Subcutaneous abdominal adipose tissue (tissue), 5 donors: ENCODE measurements around the gene RPA3.
"Not testable (repeated sequence)": the region's sequence is repeated elsewhere in the genome, so short reads cannot be mapped to it uniquely, and the experiment has no call there.

Source experiments
- H3K27ac ChIP-seq: one replicate; pipeline ENCODE4 v1.7.0; 2013; ENCODE audit warnings: low read depth, mild to moderate bottlenecking, inconsistent platforms, low read length, moderate library complexity
- H3K27me3 ChIP-seq, 5 donors: one replicate each; pipeline ENCODE4 v1.7.0; 2013; ENCODE audit warnings: low read length in 5 of 5, inconsistent platforms in 1 of 5; ENCODE audit not compliant: control insufficient read depth in 5 of 5, insufficient read depth in 4 of 5
- H3K36me3 ChIP-seq, 5 donors: one replicate each; pipeline ENCODE4 v1.7.0; 2013; ENCODE audit warnings: low read length in 5 of 5; ENCODE audit not compliant: control insufficient read depth in 5 of 5, insufficient read depth in 5 of 5
- H3K4me1 ChIP-seq, 5 donors: one replicate each; pipeline ENCODE4 v1.7.0; 2013; ENCODE audit warnings: low read length in 5 of 5, mild to moderate bottlenecking in 3 of 5, moderate library complexity in 1 of 5; ENCODE audit not compliant: control insufficient read depth in 5 of 5, insufficient read depth in 5 of 5
- H3K4me3 ChIP-seq, 5 donors: one replicate each; pipeline ENCODE4 v1.7.0; 2013; ENCODE audit warnings: low read length in 5 of 5, low read depth in 1 of 5
- H3K9ac ChIP-seq, 5 donors: one replicate each; pipeline ENCODE4 v1.7.0; 2013; ENCODE audit warnings: low read length in 5 of 5, mild to moderate bottlenecking in 4 of 5, moderate library complexity in 3 of 5
- H3K9me3 ChIP-seq, 5 donors: one replicate each; pipeline ENCODE4 v1.7.0; 2013; ENCODE audit warnings: low read length in 5 of 5; ENCODE audit not compliant: control insufficient read depth in 5 of 5
- donor health status: healthy.
- donor health status: healthy.
- donor health status: healthy.
- donor health status: healthy.
- donor health status: healthy.

Gene RPA3

DNA sequence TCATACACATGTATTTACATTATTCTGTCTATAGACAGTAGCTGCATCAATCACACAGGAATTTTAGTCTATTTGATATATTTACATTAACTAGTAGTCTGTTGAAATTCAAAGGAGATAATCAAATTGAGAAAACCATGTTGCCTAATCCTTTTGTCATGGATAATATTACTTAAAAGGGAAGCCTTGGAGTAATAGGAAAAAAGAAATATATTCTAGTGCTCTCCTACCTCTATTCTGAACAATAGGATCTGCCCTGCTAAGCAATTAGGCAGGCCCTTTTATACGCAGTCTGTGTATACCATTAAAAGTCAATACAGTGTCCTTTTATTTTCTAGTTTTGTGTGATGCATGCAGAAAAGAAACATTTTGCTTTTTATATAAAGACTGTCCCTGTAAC lies 53.4 kb downstream of the RPA3 start:
- H3K27ac ChIP-seq = no peak overlapping the region
- H3K4me1 ChIP-seq = no peaks in the 10 kb centered on the region
- no peaks in the 10 kb centered on the region for H3K9me3 ChIP-seq
- H3K27me3 ChIP-seq = no peaks in the 10 kb centered on the region
- no peak overlapping the region for H3K4me3 ChIP-seq
- H3K9ac ChIP-seq = no peak overlapping the region
- H3K36me3 ChIP-seq = no peaks in the 10 kb centered on the region

DNA sequence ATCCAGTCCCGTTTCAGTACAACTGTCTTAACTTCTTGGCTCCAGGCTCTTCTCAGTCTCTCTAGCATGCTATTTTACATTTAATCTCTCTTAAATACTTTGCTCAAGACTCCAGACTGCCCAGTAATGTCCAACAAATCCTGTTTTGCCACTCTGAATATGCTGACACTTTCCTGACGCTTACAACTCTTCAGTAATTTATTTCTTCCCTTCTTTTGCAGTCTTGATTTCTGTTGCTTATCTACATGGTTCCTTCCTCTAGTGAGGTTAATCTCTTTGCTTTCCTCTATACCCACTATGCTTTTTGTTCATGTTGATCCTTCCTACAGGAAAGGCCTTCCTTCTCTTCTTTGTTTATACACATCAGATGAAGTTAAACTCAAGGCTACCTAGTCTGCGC lies 54.1 kb downstream of the RPA3 start:
- Histone ChIP-seq H3K4me3 (no peak overlapping the region), H3K4me1 (no peaks in the 10 kb centered on the region), H3K27ac (peak overlapping the region; percentile 2), H3K9me3 (no peaks in the 10 kb centered on the region), H3K9ac (no peak overlapping the region), H3K36me3 (no peaks in the 10 kb centered on the region), H3K27me3 (no peaks in the 10 kb centered on the region)

DNA sequence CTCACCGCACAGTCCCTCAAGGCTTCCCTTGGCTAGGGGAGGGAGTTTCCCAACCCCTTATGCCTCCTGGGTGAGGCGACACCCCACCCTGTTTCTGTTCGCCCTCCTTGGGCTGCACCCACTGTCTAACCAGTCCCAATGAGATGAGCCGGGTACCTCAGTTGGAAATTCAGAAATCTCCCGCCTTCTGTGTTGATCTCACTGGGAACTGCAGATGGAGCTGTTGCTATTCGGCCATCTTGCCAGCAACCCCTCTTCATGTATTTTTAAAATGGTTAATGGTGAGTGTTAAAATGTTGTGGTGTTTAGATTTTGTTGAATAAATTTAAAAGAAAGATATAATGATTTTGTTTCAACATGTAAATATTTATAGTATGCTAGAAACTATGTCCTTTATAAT lies 55.9 kb downstream of the RPA3 start:
- Histone ChIP-seq H3K4me3 (peak overlapping the region in 2 of 5 donors; percentile 35 to 36), H3K27ac (no peak overlapping the region), H3K9ac (no peak overlapping the region), H3K27me3 (no peaks in the 10 kb centered on the region), H3K9me3 (no peaks in the 10 kb centered on the region), H3K36me3 (no peaks in the 10 kb centered on the region), H3K4me1 (no peaks in the 10 kb centered on the region)

DNA sequence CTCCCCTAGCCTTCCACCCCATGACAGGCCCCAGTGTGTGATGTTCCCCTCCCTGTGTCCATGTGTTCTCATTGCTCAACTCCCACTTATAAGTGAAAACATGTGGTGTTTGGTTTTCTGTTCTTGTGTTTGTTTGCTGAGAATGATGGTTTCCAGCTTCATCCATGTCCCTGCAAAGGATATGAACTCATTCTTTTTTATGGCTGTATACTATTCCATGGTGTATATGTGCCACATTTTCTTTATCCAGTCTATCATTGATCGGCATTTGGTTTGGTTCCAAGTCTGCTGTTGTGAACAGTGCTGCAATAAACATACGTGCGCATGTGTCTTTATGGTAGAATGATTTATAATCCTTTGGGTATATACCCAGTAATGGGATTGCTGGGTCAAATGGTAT lies 61.9 kb downstream of the RPA3 start:
- H3K4me3 ChIP-seq, H3K36me3 ChIP-seq, H3K27ac ChIP-seq, H3K27me3 ChIP-seq, H3K9ac ChIP-seq, H3K9me3 ChIP-seq, H3K4me1 ChIP-seq: not testable (repeated sequence)

DNA sequence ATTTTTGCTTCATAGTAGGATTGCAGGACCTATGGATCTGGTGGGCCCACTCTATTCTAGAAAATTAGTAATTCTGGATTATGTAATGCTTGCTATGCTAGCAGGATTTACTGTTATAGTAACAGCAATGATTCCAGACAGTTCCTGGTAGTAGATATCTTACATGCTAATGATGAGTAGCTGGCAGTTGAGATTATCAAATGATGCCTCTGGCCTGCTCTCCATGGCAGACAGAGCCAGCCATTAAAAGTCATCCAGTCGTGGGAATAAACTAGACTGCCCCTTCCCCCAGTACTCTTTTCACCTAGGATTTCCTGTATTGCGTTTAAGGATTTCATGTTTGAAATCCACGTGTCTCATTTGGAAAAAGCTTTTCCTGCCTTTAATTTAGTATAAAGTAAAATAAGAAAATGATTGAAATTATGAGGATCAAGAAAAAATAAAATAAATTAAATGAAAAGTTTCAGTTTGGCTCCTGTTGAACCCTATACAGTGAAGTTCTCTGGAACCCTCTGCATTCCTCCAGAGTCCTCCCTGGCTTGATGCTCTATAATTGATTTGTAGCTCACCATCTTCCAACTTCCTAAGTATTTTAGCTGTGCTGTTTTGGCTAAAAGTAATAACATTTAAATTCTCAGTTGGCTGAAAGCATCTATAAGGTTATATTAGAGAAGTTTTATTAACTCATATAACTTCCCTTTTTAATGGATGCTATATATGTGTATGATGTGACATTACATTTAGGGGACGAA lies 63.3 kb downstream of the RPA3 start:
- Histone ChIP-seq H3K36me3 (no peaks in the 10 kb centered on the region), H3K9me3 (no peaks in the 10 kb centered on the region), H3K27ac (no peak overlapping the region), H3K9ac (no peak overlapping the region), H3K4me3 (no peak overlapping the region), H3K4me1 (peaks cover 0 to 7% (median 0%) of the 10 kb centered on the region in 5 donors), H3K27me3 (no peaks in the 10 kb centered on the region)

DNA sequence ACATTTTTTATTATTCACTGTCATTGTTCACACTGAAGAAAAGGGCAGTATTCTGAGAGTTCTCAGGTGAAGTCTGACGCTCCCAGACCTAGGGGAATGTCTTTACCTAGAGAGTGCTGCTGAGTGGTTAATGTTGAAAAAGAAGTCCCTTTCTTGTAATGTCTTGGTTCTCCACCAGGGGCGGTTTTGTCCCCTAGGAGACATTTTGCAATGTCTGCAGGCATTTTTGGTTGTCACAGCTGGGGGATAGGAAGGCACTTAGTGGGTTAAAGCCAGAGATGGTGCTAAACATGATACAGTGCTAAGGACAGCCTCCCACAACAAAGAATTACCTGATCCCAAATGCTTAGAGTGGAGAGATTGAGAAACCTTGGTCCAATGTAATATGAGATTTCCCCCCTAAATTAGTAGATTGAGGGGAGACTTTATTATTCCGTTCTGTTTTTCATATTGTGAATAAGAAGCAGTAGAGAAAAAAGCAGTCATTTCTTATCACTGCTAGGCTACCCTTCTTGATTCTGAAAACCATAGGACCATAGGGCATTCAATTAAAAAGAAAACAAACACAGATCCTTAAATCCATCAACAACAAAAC lies 64.7 kb downstream of the RPA3 start:
- H3K9me3 ChIP-seq = no peaks in the 10 kb centered on the region
- no peaks in the 10 kb centered on the region for H3K27me3 ChIP-seq
- no peak overlapping the region for H3K9ac ChIP-seq
- H3K4me3 ChIP-seq = no peak overlapping the region
- no peaks in the 10 kb centered on the region for H3K36me3 ChIP-seq
- H3K4me1 ChIP-seq = peaks cover 0 to 7% (median 0%) of the 10 kb centered on the region in 5 donors
- no peak overlapping the region for H3K27ac ChIP-seq

DNA sequence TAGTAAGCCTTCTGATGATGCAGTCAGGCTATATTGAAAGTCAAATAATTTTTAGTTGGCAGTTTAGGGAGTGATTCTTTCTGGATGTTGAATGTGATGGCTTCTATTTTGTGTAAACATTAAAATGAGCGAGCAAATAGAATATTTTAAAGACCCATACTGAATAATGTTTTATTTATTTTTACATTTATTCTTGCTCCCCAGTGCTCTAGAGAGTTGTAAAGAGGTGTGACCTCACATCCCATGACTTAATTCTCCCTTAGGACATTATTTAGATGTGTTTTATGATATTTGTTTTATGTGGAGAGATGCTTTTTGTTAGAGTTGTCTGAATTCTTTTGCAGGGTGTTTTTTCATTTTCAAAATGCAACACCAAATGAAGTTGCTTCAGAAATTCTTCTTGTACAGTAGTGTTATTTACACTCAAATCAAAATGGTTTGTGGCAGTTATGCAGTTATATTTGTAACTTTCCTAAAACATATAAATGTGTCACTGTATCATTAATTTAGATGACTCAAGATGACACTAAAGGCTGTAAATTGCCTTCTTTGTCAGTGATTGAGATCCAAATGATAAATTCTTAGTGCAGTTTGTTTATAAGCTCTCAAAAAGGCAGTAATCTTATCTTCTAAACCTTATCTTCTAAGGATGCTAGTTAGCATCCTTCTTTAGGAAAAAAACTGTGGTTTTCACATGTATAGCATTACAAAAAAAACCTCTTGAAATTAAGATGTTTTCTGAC lies 65.4 kb downstream of the RPA3 start:
- Histone ChIP-seq H3K27ac (no peak overlapping the region), H3K4me3 (no peak overlapping the region), H3K4me1 (peaks cover 0 to 7% (median 0%) of the 10 kb centered on the region in 5 donors), H3K9me3 (no peaks in the 10 kb centered on the region), H3K9ac (no peak overlapping the region), H3K27me3 (no peaks in the 10 kb centered on the region), H3K36me3 (no peaks in the 10 kb centered on the region)

DNA sequence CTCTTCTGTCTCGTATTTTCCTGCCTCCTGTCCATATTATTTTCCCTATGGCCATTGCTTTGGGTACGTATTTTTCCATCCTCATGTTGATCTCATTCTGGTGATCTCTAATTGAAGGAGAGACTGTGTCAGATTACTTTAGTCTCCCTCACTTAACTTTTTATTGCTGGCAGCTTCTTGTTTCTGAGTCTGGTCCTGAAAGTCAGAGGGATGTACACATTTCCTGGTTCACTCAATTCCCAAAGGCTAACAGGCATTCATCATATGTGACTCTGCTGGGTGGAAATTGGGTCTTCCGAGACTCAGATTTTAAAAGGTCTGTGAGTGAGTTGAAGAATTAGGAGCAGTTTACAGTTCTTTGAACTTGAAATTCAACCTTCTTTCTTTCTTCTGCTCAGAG lies 66.9 kb downstream of the RPA3 start:
- Histone ChIP-seq H3K36me3 (no peaks in the 10 kb centered on the region), H3K4me1 (peaks cover 0 to 7% (median 0%) of the 10 kb centered on the region in 5 donors), H3K9me3 (no peaks in the 10 kb centered on the region), H3K9ac (no peak overlapping the region), H3K27ac (no peak overlapping the region), H3K4me3 (no peak overlapping the region), H3K27me3 (no peaks in the 10 kb centered on the region)

DNA sequence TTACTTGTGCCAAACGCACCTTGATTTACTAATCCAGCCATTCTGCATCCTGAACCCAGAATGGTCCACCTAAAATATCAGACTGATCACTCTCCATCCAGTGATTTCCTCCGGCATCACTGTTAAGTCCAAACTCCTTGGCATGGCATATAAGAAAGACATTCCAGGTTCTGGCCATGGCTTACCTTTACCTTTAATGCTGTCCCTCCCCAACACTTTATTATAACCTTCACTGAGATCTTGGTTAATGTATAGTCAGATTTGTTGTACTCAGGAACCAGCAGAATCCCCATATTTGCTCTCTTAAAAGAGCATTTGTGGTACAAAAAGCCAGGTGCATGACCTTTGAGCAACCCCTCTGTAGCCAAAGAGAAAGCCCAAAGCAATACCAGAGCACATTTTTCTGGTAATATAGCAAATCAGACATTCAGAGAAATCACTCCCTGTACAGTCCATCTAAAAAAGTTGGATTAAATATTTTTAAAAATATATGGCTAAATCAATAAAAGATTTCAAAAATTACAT lies 67.7 kb downstream of the RPA3 start:
- H3K4me1 ChIP-seq = peaks cover 0 to 7% (median 0%) of the 10 kb centered on the region in 5 donors
- H3K27me3 ChIP-seq = no peaks in the 10 kb centered on the region
- H3K9me3 ChIP-seq = no peaks in the 10 kb centered on the region
- no peak overlapping the region for H3K9ac ChIP-seq
- H3K27ac ChIP-seq = no peak overlapping the region
- no peak overlapping the region for H3K4me3 ChIP-seq
- H3K36me3 ChIP-seq = no peaks in the 10 kb centered on the region

DNA sequence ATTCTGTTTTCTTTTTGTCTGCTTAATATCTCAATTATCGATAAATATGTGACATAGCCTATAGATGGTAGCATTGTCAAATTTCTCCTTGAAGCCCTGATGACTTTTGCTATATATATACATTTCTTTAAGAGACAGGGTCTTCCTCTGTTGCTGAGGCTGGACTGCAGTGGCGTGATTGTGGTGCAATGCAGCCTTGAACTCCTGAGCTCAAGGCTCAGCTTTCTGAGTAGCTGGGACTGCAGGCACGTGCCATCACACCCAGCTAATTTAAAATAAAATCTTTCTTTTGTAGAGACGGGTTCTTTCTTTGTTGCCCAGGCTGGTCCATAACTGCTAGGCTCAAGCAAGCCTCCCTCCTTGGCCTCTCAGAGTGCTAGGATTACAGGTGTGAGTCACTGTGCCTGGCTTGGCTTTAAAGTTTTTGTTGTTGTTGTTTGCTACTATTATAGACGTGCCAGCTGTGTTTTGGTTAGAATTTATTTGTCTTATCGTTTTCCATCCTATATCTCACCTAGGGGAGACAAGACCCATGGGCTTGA lies 70.8 kb downstream of the RPA3 start:
- Histone ChIP-seq H3K4me3 (no peak overlapping the region), H3K36me3 (no peaks in the 10 kb centered on the region), H3K27me3 (no peaks in the 10 kb centered on the region), H3K27ac (no peak overlapping the region), H3K4me1 (no peaks in the 10 kb centered on the region), H3K9me3 (no peaks in the 10 kb centered on the region), H3K9ac (no peak overlapping the region)
